H1 (cell line): ENCODE data around the gene RALGDS. TPM values are rescaled to one million over a fixed set of nuclear protein-coding genes. Genes with fewer than 3 reads are reported as not detected.

Experiments used
- CTCF ChIA-PET: fragments of 300-600 bp; sonication (Branson Sonifier 250); formaldehyde crosslinking; loops from one replicate; lab custom pipeline; 2021; ENCODE audit not compliant: partially characterized antibody; lab: Charles Lee
- POLR2A ChIA-PET: fragments of 300-600 bp; sonication (Branson Sonifier 250); formaldehyde crosslinking; loops from one replicate; lab custom pipeline; 2021; ENCODE audit warnings: inconsistent platforms; ENCODE audit not compliant: partially characterized antibody; lab: Charles Lee
- DNase-seq, 2 experiments: peaks; one replicate each; pipeline versions ENCODE4 v3.0.0 to v3.0.0-alpha.2; 2010 to 2022; ENCODE audit warnings: low spot score in 2 of 2, low read depth in 1 of 2, mixed read lengths in 1 of 2
- FAIRE-seq: peaks from 2 replicates; lab custom pipeline; 2011; peaks lifted over from hg19 to GRCh38; lab: Jason Lieb, UNC
- H2AFZ ChIP-seq: 2 replicates; pipeline ENCODE4 v1.8.1; 2012; ENCODE audit warnings: low read length, inconsistent platforms
- H2AK5ac ChIP-seq: 2 replicates; pipeline ENCODE4 v1.6.1; 2013; ENCODE audit warnings: low read depth, low read length
- H2BK120ac ChIP-seq: replicated peaks from 2 replicates; pipeline ENCODE3; 2013; ENCODE audit warnings: low read depth, low read length, inconsistent platforms
- H2BK12ac ChIP-seq: 2 replicates; pipeline ENCODE4 v1.6.1; 2013; ENCODE audit warnings: low read depth, low read length
- H2BK15ac ChIP-seq: 2 replicates; pipeline ENCODE4 v1.6.1; 2013; ENCODE audit warnings: low read length
- H2BK20ac ChIP-seq: 2 replicates; pipeline ENCODE4 v1.6.1; 2013; ENCODE audit warnings: low read length
- H2BK5ac ChIP-seq: 2 replicates; pipeline ENCODE4 v1.6.1; 2013; ENCODE audit warnings: low read depth, low read length
- H3K14ac ChIP-seq: 2 replicates; pipeline ENCODE4 v1.6.1; 2013; ENCODE audit warnings: inconsistent platforms; ENCODE audit not compliant: insufficient read length
- H3K18ac ChIP-seq: 2 replicates; pipeline ENCODE4 v1.6.1; 2013; ENCODE audit warnings: low read length; ENCODE audit errors: extremely low read depth
- H3K23ac ChIP-seq: 2 replicates; pipeline ENCODE4 v1.6.1; 2013; ENCODE audit warnings: inconsistent platforms; ENCODE audit not compliant: insufficient read length
- H3K23me2 ChIP-seq: 2 replicates; pipeline ENCODE4 v1.6.1; 2013; ENCODE audit warnings: low read depth, low read length
- H3K27ac ChIP-seq: 2 replicates; pipeline ENCODE4 v1.6.1; 2011; ENCODE audit warnings: low read depth, low read length, inconsistent platforms
- H3K27me3 ChIP-seq, 4 experiments: replicated peaks in 1 of 4; 1 replicate in 1 of 4; 2 replicates in 3 of 4; pipeline versions ENCODE4 v1.6.1 to v1.8.1; 2011 to 2013; ENCODE audit warnings: low read length in 3 of 4, mild to moderate bottlenecking in 3 of 4, inconsistent platforms in 2 of 4, mixed read lengths in 2 of 4, moderate library complexity in 1 of 4; ENCODE audit not compliant: control insufficient read depth in 3 of 4, insufficient read depth in 3 of 4; ENCODE audit errors: extremely low read depth in 1 of 4
- H3K36me3 ChIP-seq, 4 experiments: 2 replicates each; pipeline versions ENCODE4 v1.6.1 to v1.8.1; 2011 to 2013; ENCODE audit warnings: mild to moderate bottlenecking in 4 of 4, low read length in 3 of 4, moderate library complexity in 2 of 4, control low read depth in 1 of 4, inconsistent platforms in 1 of 4; ENCODE audit not compliant: insufficient read depth in 4 of 4, control insufficient read depth in 2 of 4
- H3K4ac ChIP-seq: replicated peaks from 2 replicates; pipeline ENCODE3; 2013; ENCODE audit warnings: low read length, low read depth, mixed read lengths, inconsistent platforms; ENCODE audit not compliant: insufficient read length
- H3K4me1 ChIP-seq, 4 experiments: replicated peaks in 1 of 4; 1 replicate in 1 of 4; 2 replicates in 3 of 4; pipeline versions ENCODE4 v1.6.1 to v1.8.1; 2011 to 2013; ENCODE audit warnings: low read length in 3 of 4, inconsistent platforms in 2 of 4, mixed read lengths in 1 of 4; ENCODE audit not compliant: insufficient read depth in 4 of 4, control insufficient read depth in 3 of 4
- H3K4me2 ChIP-seq, 2 experiments: 2 replicates each; pipeline versions ENCODE4 v1.6.1 to v1.8.1; 2011 to 2013; ENCODE audit warnings: low read depth in 2 of 2, low read length in 2 of 2, control low read depth in 1 of 2, inconsistent platforms in 1 of 2, mild to moderate bottlenecking in 1 of 2; ENCODE audit not compliant: insufficient read depth in 1 of 2
- H3K4me3 ChIP-seq, 4 experiments: fragments of 200-600, 300-600 bp in 1 of 4; sonication (generic), shearing (Covaris generic), sonication (Bioruptor Twin) in 1 of 4; 2 replicates each; pipeline versions ENCODE4 v1.5.1 to v1.8.1; 2011 to 2016; ENCODE audit warnings: low read length in 4 of 4, low read depth in 3 of 4, control low read depth in 2 of 4, inconsistent platforms in 2 of 4, mild to moderate bottlenecking in 2 of 4, mixed read lengths in 1 of 4, moderate library complexity in 1 of 4; ENCODE audit not compliant: insufficient read depth in 2 of 4; ENCODE audit errors: extremely low read depth in 1 of 4
- H3K56ac ChIP-seq: replicated peaks from 2 replicates; pipeline ENCODE3; 2013; ENCODE audit warnings: low read depth, mild to moderate bottlenecking, mixed read lengths, low read length, inconsistent platforms; ENCODE audit not compliant: insufficient read length
- H3K79me1 ChIP-seq: 2 replicates; pipeline ENCODE4 v1.6.1; 2013; ENCODE audit warnings: low read depth, low read length, control low read depth
- H3K79me2 ChIP-seq, 2 experiments: 2 replicates each; pipeline versions ENCODE4 v1.6.1 to v1.8.1; 2012 to 2013; ENCODE audit warnings: low read length in 2 of 2, mild to moderate bottlenecking in 2 of 2, inconsistent platforms in 1 of 2; ENCODE audit not compliant: insufficient read depth in 2 of 2, control insufficient read depth in 1 of 2
- H3K9ac ChIP-seq, 4 experiments: replicated peaks in 1 of 4; 1 replicate in 1 of 4; 2 replicates in 3 of 4; pipeline versions ENCODE4 v1.6.1 to v1.8.1; 2011 to 2013; ENCODE audit warnings: low read depth in 3 of 4, low read length in 3 of 4, control low read depth in 2 of 4, mild to moderate bottlenecking in 2 of 4, moderate library complexity in 2 of 4, inconsistent platforms in 1 of 4; ENCODE audit errors: extremely low read depth in 1 of 4
- H3K9me3 ChIP-seq, 2 experiments: 2 replicates each; pipeline versions ENCODE4 v1.6.1 to v1.8.1; 2012 to 2013; ENCODE audit warnings: mild to moderate bottlenecking in 2 of 2, moderate library complexity in 2 of 2, control low read depth in 1 of 2, inconsistent platforms in 1 of 2, low read depth in 1 of 2, low read length in 1 of 2, mixed read lengths in 1 of 2; ENCODE audit not compliant: insufficient read depth in 2 of 2
- H4K20me1 ChIP-seq, 2 experiments: replicated peaks in 1 of 2; 2 replicates each; pipeline versions ENCODE3 to v1.8.1; 2011 to 2013; ENCODE audit warnings: inconsistent platforms in 2 of 2, low read length in 2 of 2, mild to moderate bottlenecking in 1 of 2; ENCODE audit not compliant: insufficient read depth in 2 of 2, control insufficient read depth in 1 of 2
- H4K5ac ChIP-seq: 2 replicates; pipeline ENCODE4 v1.6.1; 2013; ENCODE audit warnings: low read length, low read depth, mixed read lengths, inconsistent platforms; ENCODE audit not compliant: insufficient read length
- H4K8ac ChIP-seq: 2 replicates; pipeline ENCODE4 v1.8.0; 2013; ENCODE audit warnings: mild to moderate bottlenecking, moderate library complexity, low read length, inconsistent platforms; ENCODE audit not compliant: insufficient read depth; ENCODE audit errors: extremely low read depth
- H4K91ac ChIP-seq: replicated peaks from 2 replicates; pipeline ENCODE3; 2013; ENCODE audit warnings: low read length, mixed read lengths, inconsistent platforms; ENCODE audit not compliant: insufficient read length
- ASH2L ChIP-seq: fragments of 200-600, 300-600 bp; sonication (generic); IDR thresholded peaks from one replicate; pipeline ENCODE4 v1.7.1; 2017; ENCODE audit warnings: low read length
- BACH1 ChIP-seq: IDR thresholded peaks from 2 replicates; pipeline ENCODE4 v1.6.1; 2012; ENCODE audit warnings: low read length, improper control_type of control experiment
- CTCF ChIP-seq, 3 experiments: IDR thresholded peaks; 1 replicate in 2 of 3; 2 replicates in 1 of 3; pipeline versions ENCODE4 v1.5.1 to v1.6.1; 2011; ENCODE audit warnings: low read length in 3 of 3, mild to moderate bottlenecking in 3 of 3, inconsistent platforms in 2 of 3, low read depth in 1 of 3, moderate library complexity in 1 of 3; ENCODE audit not compliant: insufficient read depth in 1 of 3; ENCODE audit errors: control extremely low read depth in 1 of 3
- GABPA ChIP-seq: IDR thresholded peaks from 2 replicates; pipeline ENCODE4 v1.6.1; 2011; ENCODE audit warnings: mild to moderate bottlenecking, low read length, moderate library complexity, borderline replicate concordance; ENCODE audit not compliant: insufficient read depth
- HDAC2 ChIP-seq, 2 experiments: fragments of 300-600 bp in 1 of 2; sonication (generic) in 1 of 2; IDR thresholded peaks; 2 replicates each; pipeline ENCODE4 v1.6.1; 2011 to 2012; ENCODE audit warnings: low read depth in 2 of 2, low read length in 2 of 2, mild to moderate bottlenecking in 2 of 2, moderate library complexity in 2 of 2, borderline replicate concordance in 1 of 2, inconsistent platforms in 1 of 2
- NANOG ChIP-seq: IDR thresholded peaks from 2 replicates; pipeline ENCODE4 v1.6.1; 2011; ENCODE audit warnings: low read length, low read depth, mild to moderate bottlenecking, inconsistent platforms; ENCODE audit not compliant: insufficient read depth, poor library complexity, severe bottlenecking
- SP1 ChIP-seq: IDR thresholded peaks from 2 replicates; pipeline ENCODE4 v1.6.1; 2011; ENCODE audit warnings: low read depth, low read length
- SP2 ChIP-seq: IDR thresholded peaks from 2 replicates; pipeline ENCODE4 v1.6.1; 2012; ENCODE audit warnings: mild to moderate bottlenecking, low read length, inconsistent platforms
- TBP ChIP-seq: IDR thresholded peaks from 2 replicates; pipeline ENCODE4 v1.6.1; 2011; ENCODE audit warnings: low read depth, low read length, improper control_type of control experiment
- WGBS, 2 experiments: shearing (Covaris generic) in 1 of 2; methylation state at CpG; one replicate each; pipeline versions ENCODE4 v1.1.6 to v1.1.7; 2013 to 2015; ENCODE audit warnings: low lambda C conversion rate in 2 of 2, mixed read lengths in 2 of 2, inconsistent platforms in 1 of 2, low coverage in 1 of 2, missing lambda C conversion rate in 1 of 2; ENCODE audit not compliant: insufficient replicate concordance in 2 of 2, insufficient coverage in 1 of 2, insufficient read length in 1 of 2; ENCODE audit errors: extremely low coverage in 1 of 2, missing lambda C conversion rate in 1 of 2; 5-methylcytosine and 5-hydroxymethylcytosine counted together
- polyA plus RNA-seq, 7 experiments: library from polyadenylated mRNA; depleted of rRNA in 3 of 7; stranded (reverse) in 5 of 7; unstranded in 2 of 7; fragments of >200 nt in 5 of 7; fragments of 200-250 nt in 2 of 7; gene quantifications; 1 replicate in 5 of 7; 2 replicates in 1 of 7; 4 replicates in 1 of 7; pipeline versions ENCODE4 v1.2.1 to v1.2.3, GENCODE V29; 2011 to 2013; ENCODE audit warnings: missing spikeins in 2 of 7, mixed read lengths in 2 of 7
- total RNA-seq: library from RNA; stranded (reverse); fragmentation: NEBNext Ultra II Directional; extraction: Animal tissue kit (Norgen Biotek cat#: 25700); gene quantifications from 2 replicates; pipeline ENCODE4 v1.2.1, GENCODE V29; 2021
- TF ChIP-seq, protein P1 (sequence below): IDR thresholded peaks from 2 replicates; pipeline ENCODE4 v1.6.1; 2011; ENCODE audit warnings: low read depth, mild to moderate bottlenecking, low read length; ENCODE audit not compliant: insufficient read depth

Gene RALGDS
- total and polyA plus RNA-seq, 2 of the 8 experiments (the other 6 are each of a cell fraction or from before 2014, with no cell fraction given), result 14.5 to 25.5 TPM

DNA sequence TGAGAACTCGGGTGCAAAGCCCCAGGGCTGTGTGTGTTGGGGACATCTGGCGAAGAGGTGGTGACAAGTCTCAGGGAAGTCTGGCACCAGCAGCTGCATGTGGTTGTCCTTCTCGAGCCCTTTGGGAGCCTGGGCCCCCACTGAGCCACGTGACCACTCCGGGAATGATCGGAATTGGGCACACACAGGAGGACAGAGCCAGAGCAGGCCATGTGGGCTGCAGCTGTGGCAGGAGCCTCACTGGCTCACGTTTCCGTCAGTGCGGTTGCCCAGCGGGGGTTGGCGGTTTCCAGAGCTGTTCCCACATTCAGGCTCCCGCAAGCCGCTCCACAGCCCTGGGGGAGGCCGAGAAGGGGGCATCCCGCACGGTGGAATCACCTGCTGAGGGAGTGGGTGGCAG lies 66.1 kb downstream of the RALGDS start:
- Histone ChIP-seq H3K79me1 (peaks cover 4% of the 10 kb centered on the region; the same call in 1 of the 2 replicates), H2BK120ac (no peak overlapping the region), H2BK20ac (no peak overlapping the region), H3K9ac (no peak overlapping the region; a peak in 1 of 7 replicates), H4K91ac (no peak overlapping the region), H3K4me3 (no peak overlapping the region), H3K27ac (no peak overlapping the region), H3K56ac (no peak overlapping the region), H4K5ac (no peak overlapping the region), H4K8ac (no peak overlapping the region), H3K4me1 (peaks cover 1 to 13% (median 6%) of the 10 kb centered on the region in 4 experiments; a peak in 5 of 7 replicates), H2BK5ac (no peak overlapping the region), H3K36me3 (peaks cover 15 to 50% (median 40%) of the 10 kb centered on the region in 4 experiments; a peak in 7 of 8 replicates), H3K27me3 (no peaks in the 10 kb centered on the region), H2AK5ac (no peak overlapping the region), H2AFZ (no peak overlapping the region), H3K18ac (no peak overlapping the region), H4K20me1 (peaks cover 0 to 10% of the 10 kb centered on the region in 2 experiments), H2BK12ac (no peak overlapping the region), H3K4ac (no peak overlapping the region), H2BK15ac (no peak overlapping the region), H3K9me3 (no peaks in the 10 kb centered on the region), H3K23me2 (no peaks in the 10 kb centered on the region), H3K79me2 (no peaks in the 10 kb centered on the region), H3K14ac (no peak overlapping the region), H3K23ac (no peak overlapping the region), H3K4me2 (no peak overlapping the region)
- 92% methylated on average over 16 of the region's 16 CpGs; no CpG with 5 or more reads in 1 of the 2 experiments for WGBS, 2 experiments
- FAIRE-seq (no peak), DNase-seq (no peak)
- CTCF ChIA-PET, result interaction anchor here (0.9 to 1.1 kb wide), 4 partner anchors 9 to 92 kb away, joined by 3 to 4 read pairs (median 3); no protein-coding TSS in a partner anchor
- POLR2A ChIA-PET, result no interaction called here
- TF ChIP-seq ASH2L (no peak), GABPA (no peak), CTCF (IDR thresholded peaks at IDR 0.05; ENCODE audit: control extremely low read depth in 1 of 3, insufficient read depth in 1 of 3, low read depth in 1 of 3, low read length in 3 of 3) (no peak), HDAC2 (IDR thresholded peaks at IDR 0.05; ENCODE audit: borderline replicate concordance in 1 of 2, low read depth in 2 of 2, low read length in 2 of 2) (no peak), BACH1 (no peak), SP1 (no peak), TBP (no peak), SP2 (no peak), NANOG (no peak)
- TF ChIP-seq, protein P1, sequence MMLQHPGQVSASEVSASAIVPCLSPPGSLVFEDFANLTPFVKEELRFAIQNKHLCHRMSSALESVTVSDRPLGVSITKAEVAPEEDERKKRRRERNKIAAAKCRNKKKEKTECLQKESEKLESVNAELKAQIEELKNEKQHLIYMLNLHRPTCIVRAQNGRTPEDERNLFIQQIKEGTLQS, result no peak
